Stimulated activated CD4-positive, alpha-beta T cell treated with anti-CD3 and anti-CD28 coated beads, Interleukin-4, amount 100 ng/mL, for 4 hours (primary cell): ENCODE measurements around the gene CAPRIN1.

Experiments
- DNase-seq, 2 experiments: peaks; one replicate each; pipeline ENCODE4 v3.0.0-alpha.2; 2020

Gene CAPRIN1

GRCh38 chr11:34051349-34052035 lies at the start of gene CAPRIN1:
CAPRIN1 (plus strand) TSS chr11:34051731; CDS start chr11:34052421, 690 bp downstream.
- DNase-seq = peak; percentile 79

- DNase-seq = no peak
Observed at GRCh38 chr11:34002420-34002819, 49.1 kb upstream of the CAPRIN1 start.

GRCh38 chr11:34004236-34004635 lies 47.3 kb upstream of the CAPRIN1 start:
- DNase-seq = no peak

DNA sequence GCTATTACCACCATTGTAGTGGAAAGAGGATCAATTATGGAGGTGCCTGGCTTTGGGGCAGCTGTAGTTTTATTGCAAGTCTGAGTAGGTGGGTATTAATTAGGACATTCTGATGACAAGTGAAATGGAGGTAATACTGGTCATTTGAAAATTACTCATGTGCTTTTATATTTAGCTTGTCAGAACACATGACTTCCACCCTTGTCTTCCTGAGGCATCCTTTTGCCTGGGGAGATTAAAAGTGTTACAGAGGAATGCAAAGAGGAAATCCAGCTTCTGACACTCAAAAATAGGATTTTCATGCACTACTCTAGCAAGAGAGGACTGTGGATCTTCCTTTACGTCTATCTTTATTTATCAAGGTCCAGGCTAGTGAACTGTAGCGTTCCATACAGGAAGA lies 44.7 kb upstream of the CAPRIN1 start:
- no peak for DNase-seq

DNA sequence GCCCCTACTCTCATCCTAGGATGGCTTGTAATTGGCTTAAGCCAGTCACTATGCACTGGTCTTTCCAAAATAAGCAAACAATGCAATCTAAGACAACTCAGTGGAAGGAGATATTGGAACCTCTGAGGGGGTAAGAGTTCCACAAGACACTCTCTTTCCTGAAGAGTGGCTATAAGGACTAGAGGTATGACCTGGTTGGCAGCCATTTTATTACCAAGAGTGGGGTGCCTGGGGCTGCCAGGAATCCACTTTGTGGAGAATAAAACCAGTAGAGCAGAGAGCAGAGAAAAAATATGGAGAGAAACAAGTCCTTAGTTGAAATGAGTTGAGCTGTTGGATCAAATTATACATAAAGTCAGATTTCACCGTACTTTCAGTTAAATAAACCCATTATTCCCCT lies 38.8 kb upstream of the CAPRIN1 start:
- DNase-seq = no peak

GRCh38 chr11:34013898-34014571 lies 37.5 kb upstream of the CAPRIN1 start:
- DNase-seq = no peak

DNA sequence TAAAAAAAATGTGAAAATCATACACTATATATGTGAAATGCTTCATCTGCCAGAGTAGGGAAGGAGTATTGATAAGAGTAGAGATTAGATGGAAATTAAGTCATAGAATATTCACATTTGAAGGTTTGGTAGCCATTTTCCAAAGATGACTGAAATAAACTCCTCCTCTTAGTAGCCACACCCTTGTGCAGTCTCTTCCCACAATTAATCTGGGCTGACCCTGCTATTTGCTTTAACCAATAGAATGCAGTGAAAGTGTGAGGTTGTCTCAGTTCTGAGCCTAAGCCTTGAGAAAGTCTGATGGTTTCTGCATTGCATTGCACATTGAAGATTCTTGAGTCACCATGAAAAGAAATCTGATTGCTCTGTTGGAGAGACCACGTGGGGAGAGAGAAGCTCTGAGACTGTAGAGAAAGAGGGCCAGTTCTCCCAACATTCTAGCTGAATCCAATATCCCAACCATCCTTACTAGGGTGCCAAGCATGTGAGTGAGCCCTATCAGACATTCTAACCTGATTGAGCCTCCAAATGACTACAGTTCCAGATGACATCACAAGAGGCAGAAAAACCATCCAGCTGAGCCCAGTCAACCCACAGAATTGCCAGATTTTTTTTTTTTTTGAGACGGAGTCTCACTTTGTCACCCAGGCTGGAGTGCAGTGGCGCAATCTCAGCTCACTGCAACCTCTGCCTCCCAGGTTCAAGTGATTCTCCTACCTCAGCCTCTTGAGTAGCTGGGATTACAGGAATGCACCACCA lies 29.4 kb upstream of the CAPRIN1 start:
- DNase-seq = no peak

DNA sequence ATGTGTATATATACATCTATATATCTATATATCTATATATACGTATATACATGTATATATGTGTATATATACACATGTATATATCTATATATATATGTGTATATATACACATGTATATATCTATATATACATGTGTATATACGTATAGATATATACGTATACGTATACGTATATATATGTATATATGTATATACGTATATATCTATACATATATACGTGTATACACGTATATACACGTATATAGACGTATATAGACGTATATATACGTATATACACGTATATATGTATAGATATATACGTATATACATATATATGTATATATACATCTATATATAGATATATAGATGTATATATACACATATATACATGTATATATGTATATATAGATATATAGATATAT lies 25.1 kb upstream of the CAPRIN1 start:
- DNase-seq = no peak

- DNase-seq = no peak
Observed at GRCh38 chr11:34027516-34028408, 23.8 kb upstream of the CAPRIN1 start.

- no peak for DNase-seq
Observed at GRCh38 chr11:34028425-34028824, 23.1 kb upstream of the CAPRIN1 start.

DNA sequence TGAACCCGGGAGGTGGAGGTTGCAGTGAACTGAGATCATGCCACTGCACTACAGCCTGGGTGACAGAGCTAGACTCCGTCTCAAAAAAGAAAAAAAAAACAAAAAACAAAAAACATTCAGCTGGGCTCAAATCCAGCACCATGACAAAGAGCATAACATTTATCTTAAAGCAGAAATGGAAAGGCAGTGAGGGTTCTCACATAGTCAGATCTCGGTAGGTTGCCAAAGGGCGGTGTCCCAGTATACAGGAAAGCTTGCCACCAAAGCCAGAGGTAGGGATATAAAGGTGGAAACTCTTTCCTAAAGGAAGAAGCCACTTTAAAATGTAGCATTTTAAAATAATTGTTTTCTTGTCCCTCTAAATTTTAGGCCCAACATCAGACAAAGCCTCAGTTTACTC lies 22.4 kb upstream of the CAPRIN1 start:
- no peak for DNase-seq

DNA sequence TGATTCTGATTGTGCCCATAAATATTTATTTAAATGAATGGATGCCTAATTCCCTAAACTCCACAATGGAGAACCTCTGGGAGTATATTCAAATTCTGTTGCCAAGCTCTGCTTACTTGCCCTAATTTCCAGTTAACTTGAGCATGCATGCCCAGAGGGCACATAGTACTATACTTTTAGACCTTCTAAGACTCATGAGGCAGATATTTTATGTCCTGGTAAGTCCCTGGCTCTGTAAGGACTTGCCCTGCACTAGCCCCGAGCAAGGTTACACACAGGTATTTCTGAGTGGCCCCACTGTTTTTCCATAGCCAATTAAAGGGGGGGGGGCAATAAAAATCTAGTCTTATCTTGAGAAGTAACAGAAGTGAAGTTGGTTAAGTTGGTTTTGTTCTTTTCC lies 21.1 kb upstream of the CAPRIN1 start:
- no peak for DNase-seq

- no peak for DNase-seq
Observed at GRCh38 chr11:34033399-34033798, 18.1 kb upstream of the CAPRIN1 start.

DNA sequence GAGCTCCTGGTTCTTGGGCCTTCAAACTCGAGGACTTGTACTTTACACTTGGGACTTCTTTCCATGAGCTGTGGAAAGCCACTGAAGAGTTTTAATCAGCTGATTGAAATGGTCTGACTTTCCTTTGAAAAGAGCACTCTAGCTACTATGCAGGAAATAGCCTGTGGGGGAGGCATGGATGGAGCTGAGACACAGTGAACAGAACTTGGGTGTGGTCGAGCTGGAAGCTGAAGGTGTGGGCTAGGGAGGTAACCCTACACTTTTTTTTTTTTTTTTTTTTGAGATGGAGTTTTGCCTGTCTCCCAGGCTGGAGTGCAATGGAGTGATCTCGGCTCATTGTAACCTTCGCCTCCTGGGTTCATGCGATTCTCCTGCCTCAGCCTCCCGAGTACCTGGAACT lies 17.5 kb upstream of the CAPRIN1 start:
- DNase-seq = no peak

- no peak for DNase-seq
Observed at GRCh38 chr11:34036456-34036855, 15.1 kb upstream of the CAPRIN1 start.

DNA sequence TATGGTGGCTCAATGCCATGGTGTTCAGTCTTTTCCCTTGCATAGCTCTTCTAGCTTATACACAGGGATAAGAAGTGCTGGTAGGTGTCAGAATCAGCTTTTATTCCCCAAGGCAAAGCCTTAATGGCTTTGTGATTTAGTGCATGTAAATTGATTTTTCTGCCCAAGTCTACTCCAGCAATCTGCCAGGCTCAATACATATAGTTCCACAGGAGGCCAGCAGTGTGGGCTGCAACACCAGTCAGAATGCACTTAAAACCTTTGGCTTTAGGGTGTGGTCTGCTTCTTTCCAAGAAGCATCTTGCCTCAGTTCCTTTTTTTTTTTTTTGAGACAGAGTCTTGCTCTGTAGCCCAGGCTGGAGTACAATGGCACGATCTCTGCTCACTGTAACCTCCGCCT lies 14.5 kb upstream of the CAPRIN1 start:
- no peak for DNase-seq

DNA sequence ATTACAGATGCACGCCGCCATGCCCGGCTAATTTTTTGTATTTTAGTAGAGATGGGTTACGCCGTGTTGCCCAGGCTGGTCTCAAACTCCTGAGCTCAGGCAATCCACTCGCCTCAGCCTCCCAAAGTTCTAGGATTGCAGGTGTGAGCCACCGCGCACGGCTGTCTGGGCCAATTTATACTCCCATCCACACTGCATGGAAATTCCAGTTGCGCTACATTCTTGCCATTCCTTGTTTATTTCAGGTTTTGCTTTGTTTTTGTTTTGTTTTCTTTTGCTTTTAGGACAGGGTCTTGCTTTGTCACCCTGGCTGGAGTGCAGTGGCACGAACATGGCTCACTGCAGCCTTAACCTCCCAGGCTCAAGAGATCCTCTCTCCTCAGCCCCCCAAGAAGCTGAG lies 11.0 kb upstream of the CAPRIN1 start:
- no peak for DNase-seq

- peak in 1 of 2 experiments; percentile 3 for DNase-seq
Observed at GRCh38 chr11:34044664-34045485, 6.7 kb upstream of the CAPRIN1 start.

DNA sequence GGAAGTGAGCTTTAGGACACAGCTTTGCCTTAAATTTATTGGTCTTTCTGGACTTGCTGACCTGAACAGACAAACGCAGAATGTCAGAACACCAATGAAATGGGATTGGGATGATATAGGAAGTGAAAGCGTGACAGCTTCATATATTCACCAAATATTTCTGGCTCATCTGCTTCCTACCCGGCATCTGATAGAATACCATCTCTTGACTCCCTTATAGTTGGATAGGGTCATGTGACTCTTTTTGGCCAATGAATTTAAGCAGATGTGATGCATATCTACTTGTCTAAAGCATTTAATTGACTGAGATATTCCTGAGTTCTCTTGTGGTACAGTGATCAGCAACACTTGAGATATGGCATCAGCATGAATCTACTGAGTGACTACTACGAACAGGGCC lies 2.5 kb upstream of the CAPRIN1 start:
- DNase-seq = no peak

DNA sequence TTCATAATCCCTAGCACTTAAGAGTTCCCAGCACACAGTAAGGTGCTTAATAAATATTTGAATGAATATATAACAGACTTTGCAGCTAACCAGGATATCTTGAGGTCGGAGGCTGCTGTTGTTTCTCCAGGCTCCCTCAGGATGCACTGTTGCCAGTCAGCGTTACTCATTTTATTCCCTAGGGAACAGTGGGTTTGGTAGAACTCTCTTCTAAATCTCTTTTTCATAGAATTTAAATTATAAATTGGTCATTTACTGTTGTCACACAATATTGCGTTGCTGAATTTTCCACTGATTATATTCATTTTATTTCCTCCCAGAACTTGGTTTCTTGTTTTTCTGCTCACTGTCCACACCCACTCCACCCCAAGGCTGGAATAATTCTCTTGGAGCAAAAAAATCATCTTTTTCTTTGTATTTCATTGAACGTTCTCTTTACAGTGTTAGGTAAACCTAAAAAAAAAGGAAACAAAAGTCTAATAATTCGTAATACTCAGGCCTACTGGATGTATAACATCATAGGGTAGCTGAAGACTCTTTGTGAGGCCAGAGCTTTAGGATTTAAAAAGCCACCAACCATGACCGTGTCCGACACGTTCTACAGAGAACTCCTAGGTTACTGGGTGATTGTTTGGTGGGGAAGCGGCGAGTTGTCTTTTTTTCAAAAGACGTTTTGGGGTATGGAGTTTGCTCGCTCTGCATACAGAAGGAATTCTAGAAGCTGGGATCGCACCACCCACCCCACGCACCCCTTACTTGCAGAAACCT lies 766 bp upstream of the CAPRIN1 start:
- DNase-seq = no peak

DNA sequence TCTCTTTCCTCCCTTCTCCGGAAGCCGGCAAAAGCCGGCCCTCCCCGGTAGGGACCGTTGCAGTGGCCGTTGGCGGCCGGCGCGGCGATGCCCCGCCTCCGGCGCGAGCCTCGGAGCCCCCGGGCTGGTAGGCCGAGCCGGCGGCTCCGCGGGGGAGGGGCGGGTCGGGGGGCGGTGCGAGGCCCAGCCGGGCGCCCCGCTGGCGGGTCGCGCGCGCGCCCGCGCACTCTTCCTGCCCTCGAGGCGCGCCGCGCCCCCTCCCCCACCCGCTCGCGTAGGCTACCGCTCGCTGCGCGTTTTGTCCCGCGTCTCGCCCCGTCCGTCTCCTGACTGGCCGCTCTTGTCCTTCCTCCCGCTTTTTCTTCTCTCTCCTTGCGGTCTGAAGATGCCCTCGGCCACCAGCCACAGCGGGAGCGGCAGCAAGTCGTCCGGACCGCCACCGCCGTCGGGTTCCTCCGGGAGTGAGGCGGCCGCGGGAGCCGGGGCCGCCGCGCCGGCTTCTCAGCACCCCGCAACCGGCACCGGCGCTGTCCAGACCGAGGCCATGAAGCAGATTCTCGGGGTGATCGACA lies 591 bp downstream of the CAPRIN1 start:
- DNase-seq = peak; percentile 86 to 95
